Forelimb muscle (tissue), 1 donor: ENCODE measurements around the gene MNT. TPM values are rescaled to one million over a fixed set of nuclear protein-coding genes. Genes with fewer than 3 reads are reported as not detected.

ENCODE experiments used
- DNase-seq: peaks from one replicate; pipeline ENCODE4 v3.0.0-alpha.2; 2013; ENCODE audit warnings: low read depth
- polyA plus RNA-seq: library from polyadenylated mRNA; unstranded; fragments of 120-200 nt; gene quantifications from one replicate; pipeline ENCODE4 v1.2.1, GENCODE V29; 2013; ENCODE audit not compliant: insufficient read length

MNT gene
- polyA plus RNA-seq, 1 donor: 17.6 TPM

GRCh38 chr17:2396192-2396567 is 4.7 kb downstream of the MNT start:
- no peak for DNase-seq

DNA sequence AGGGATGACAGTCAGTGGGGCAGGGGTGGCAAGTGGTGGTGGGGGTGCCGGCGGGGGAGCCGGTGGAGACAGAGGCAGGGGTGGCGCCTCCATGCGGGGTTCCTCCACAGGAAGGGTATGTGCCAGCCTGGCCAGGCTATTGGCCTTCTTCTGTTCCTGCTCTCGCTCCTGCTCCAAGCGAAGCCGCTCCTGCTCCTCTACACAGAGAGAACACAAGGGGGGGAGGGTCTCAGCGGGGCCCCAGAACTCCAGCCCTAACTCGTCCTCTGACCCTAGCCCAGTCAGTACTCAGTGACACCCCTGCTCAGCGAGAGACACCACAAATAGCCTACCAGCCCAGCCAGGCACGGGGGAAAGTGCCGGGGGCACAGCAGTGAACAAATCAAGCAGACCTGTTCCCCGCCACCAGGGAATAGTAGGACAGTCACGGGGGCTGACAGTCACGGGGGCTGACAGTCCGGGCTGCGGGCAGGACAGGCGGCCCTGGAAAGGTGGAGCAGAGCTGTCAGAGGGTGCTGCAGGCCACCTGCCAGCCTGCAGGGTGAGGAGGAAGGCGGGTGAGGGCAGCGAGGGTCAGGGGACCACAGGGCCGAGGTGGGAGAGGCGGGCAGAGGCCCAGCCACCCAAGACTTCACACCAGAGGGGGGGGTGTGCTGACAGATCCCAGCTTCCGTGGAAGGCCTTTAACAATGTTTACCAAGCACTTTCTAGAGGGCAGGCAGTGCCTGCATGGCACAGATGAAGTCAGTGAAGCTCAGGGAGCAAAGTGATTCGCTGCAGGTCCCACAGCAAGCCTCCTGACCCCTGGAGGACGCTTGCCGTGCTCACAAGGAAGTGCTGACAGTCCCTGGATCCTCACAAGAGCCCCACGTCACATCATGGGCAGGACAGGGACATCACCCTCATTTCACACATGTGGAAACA is 5.3 kb downstream of the MNT start:
- no peak for DNase-seq

- no peak for DNase-seq
These were observed 6.1 kb downstream of the MNT start for GRCh38 chr17:2394775-2395201.

GRCh38 chr17:2393954-2394749 is 6.7 kb downstream of the MNT start:
- no peak for DNase-seq

GRCh38 chr17:2393174-2393953 is 7.5 kb downstream of the MNT start:
- peak; percentile 67 for DNase-seq

GRCh38 chr17:2392252-2393173 is 8.3 kb downstream of the MNT start:
- DNase-seq: peak; percentile 69

DNA sequence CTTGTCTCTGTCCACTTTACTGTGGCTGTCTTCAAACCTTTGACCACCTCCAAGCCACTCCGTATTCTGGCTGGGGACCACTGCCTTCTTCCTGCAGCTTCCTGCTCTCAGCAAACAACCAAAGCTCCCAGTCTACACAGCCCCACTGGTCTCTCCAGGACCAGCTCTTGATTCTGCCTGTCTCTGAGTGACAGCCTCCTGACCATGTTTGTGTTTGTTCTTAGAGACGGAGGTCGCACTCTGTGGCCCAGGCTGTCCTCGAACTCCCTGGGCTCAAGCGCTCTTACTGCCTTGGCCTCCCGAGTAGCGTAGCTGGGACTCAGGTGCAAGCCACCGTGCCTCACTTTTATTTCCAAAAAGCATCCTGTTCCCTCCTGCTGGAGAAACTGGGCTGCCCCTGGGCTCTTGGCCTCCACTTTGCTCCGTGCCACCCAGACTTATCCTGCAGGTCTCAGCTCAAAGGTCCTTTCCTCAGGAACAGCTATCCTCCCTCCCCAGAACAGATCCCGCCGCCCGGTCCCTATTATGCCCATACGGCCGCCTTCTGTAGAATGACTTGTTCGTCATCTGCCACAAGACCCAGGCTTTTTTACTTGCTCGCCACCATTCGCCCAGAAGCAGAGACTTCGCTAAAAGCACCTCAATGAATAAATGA is 9.1 kb downstream of the MNT start:
- DNase-seq: no peak

DNA sequence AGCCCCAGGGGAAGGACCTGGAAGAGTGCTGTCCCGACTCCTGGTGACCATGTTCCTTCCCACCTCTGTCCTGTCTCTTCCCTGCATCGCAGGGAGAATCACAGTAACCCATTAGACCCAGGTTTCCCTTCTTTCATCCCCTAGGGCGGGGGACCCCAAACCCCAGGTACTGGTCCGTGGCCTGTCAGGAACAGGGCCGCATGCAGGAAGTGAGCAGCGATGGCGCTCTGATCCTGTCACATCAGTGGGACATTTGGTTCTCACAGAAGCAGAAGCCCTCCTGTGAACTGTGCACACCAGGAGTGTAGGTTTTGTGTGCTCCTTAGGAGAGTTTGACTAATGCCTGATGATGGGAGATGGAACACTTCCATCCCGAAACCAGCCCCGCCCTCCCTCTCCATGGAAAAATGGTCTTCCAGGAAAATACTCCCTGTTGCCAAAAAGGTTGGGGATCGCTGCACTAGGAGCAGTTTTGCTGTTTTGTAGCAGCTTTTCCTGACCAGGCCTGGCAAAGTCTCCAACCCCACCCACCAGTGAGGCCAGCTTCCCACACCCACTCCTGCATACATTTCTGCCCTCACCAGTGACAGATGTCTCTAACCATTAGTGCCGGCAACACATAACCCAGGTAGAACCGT is 10.5 kb downstream of the MNT start:
- DNase-seq: peak; percentile 63

DNA sequence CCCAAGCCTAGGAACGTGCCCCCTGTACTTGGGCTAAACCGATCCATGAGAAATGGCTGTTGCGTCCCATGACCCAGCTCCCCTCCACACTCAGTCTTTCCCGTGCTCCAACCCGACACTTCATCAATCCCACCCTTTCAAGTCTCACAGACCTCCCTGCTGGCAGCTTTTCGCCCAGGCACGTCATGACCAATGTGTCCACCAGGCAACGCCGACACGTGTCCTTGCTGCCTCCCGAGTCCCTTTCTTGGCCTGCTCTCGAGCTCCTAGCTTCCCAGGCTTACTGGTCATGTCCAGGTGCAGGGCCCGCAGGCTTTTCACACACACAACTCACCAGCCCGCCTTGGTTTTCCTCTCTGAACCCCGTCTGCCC is 12.2 kb downstream of the MNT start:
- no peak for DNase-seq

DNA sequence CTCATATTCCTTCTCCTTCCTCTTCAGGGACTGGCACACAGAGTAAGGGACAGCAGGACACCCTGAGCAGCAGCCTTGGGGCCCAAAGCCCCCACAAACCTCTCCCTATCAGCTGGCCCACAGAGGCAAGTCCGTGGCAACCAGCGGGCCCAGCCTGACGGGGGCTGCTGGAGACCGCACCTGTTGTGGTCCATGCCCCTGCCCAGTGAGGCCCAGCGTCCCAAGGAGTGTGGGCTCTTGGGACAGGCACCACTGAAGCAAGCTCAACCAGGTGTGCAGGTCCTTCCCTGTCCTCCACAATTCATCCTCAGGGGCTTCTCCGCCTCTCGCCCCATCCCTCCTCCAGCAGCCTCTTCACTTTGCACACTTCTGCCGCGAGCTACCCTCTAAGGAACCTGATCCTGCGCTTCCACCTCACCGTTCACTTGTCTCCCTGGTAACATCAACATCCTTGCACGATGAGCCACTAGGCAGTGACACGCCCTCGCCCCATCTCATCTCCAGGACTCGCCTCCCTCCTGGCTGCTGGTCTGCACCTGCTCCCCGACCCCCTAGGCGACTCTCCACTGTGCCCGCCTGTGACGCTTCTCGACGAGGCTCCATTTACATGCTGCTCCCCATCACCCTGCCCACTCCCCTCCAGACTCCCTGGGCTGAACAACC is 12.7 kb downstream of the MNT start:
- DNase-seq: no peak

DNA sequence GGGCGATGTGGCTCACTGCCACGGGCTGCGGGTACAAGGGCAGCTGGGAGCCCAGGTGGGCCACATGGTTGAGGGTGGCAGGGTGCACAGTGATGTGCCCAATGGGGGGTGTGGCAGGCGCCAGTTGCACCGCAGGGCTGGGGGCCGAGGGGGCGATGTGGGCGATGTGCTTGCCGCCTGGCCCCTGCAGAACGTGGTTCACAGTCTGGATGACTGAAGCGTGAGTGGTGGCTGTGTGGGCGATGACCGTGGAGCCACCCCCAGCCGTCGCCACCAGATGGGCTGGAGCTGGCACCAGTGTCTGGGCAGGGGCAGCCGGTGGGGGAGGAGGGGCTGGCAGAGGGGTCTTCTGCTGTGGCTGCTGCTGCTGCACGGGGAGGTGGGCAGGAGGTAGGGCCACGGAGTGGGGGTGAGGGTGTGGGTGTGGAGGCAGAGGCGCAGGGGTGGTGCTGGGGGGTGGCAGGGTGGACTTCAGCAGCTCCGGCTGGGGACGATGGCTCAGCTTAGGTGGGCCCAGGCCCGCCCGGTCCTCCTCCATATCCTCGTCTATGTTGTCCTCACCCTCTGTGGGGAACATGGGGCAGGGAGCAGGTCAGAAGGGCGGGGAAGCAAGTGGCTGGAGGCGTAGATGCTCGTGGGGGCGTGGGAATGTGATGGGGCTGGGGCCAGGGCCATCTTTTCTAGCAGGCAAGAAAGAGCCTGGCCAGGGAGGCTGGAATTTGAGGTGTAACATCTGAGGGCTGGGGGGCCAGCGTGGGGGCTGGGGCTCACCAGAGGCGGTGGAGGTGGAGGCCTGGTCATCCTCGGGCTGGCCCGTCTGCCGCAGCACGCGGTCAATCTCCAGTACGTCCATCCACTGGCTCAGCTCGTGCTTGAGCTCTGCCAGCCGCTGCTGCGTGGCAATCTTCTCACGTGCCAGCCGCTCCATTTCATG is 13.5 kb downstream of the MNT start:
- no peak for DNase-seq

GRCh38 chr17:2386400-2387085 is 14.3 kb downstream of the MNT start:
- no peak for DNase-seq

- no peak for DNase-seq
These were observed 15.3 kb downstream of the MNT start for GRCh38 chr17:2385240-2386210.

- no peak for DNase-seq
These were observed 16.3 kb downstream of the MNT start for GRCh38 chr17:2384439-2385127.

GRCh38 chr17:2383628-2384167 is 17.2 kb downstream of the MNT start:
- DNase-seq: no peak
